Measurements from ENCODE around the gene HBB. TPM values are rescaled to one million over a fixed set of nuclear protein-coding genes. Genes with fewer than 3 reads are reported as not detected.

HBB gene
- total RNA-seq, 1 experiment from 2014 or later = not detected

- intact Hi-C loops (cut with micrococcal nuclease) = no loop called here
- no peak for DNase-seq (ENCODE audit: unreplicated experiment)
- H3K27me3 Mint-ChIP-seq (ENCODE audit: insufficient read depth, unreplicated experiment) = no peaks in the 10 kb centered on the region
Observed at GRCh38 chr11:5232176-5232575, 5.3 kb upstream of the HBB start.

DNA sequence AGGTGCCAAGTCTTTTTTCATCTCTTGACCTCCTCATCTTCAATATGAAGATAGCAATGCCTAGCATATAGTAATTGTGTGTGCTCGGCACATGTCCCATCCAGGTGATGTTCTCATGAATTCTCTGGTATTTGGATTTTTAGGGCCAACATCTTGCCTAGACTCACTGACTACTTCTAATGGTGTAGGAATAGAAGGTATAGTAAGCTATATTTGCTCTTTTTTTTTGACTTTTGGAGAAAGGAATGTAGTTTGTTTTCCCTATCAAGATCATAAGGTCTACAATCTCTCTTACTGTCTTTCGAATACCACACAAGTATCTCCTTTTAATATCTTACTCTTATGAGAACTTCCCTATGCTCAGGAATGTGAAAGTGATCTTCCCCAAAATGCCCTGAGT, 4.2 kb upstream of the HBB start:
- peaks cover 6% of the 10 kb centered on the region for H3K4me1 Mint-ChIP-seq (ENCODE audit: insufficient read depth, unreplicated experiment)
- CTCF ChIA-PET = interaction anchor here (0.6 to 1.0 kb wide), 2 partner anchors 106 to 358 kb away, joined by 3 read pairs; no protein-coding TSS in a partner anchor
- intact Hi-C loops (cut with micrococcal nuclease) = no loop called here
- H3K4me3 Mint-ChIP-seq (ENCODE audit: unreplicated experiment) = no peak overlapping the region
- H3K9me3 Mint-ChIP-seq (ENCODE audit: unreplicated experiment) = no peaks in the 10 kb centered on the region
- TF ChIP-seq, protein P1, sequence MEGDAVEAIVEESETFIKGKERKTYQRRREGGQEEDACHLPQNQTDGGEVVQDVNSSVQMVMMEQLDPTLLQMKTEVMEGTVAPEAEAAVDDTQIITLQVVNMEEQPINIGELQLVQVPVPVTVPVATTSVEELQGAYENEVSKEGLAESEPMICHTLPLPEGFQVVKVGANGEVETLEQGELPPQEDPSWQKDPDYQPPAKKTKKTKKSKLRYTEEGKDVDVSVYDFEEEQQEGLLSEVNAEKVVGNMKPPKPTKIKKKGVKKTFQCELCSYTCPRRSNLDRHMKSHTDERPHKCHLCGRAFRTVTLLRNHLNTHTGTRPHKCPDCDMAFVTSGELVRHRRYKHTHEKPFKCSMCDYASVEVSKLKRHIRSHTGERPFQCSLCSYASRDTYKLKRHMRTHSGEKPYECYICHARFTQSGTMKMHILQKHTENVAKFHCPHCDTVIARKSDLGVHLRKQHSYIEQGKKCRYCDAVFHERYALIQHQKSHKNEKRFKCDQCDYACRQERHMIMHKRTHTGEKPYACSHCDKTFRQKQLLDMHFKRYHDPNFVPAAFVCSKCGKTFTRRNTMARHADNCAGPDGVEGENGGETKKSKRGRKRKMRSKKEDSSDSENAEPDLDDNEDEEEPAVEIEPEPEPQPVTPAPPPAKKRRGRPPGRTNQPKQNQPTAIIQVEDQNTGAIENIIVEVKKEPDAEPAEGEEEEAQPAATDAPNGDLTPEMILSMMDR (IDR thresholded peaks at IDR 0.05; ENCODE audit: unreplicated experiment) = no peak
- H3K36me3 Mint-ChIP-seq (ENCODE audit: insufficient read depth, unreplicated experiment) = no peaks in the 10 kb centered on the region
- DNase-seq (ENCODE audit: unreplicated experiment) = no peak
- POLR2A ChIA-PET = no interaction called here
- H3K27me3 Mint-ChIP-seq (ENCODE audit: insufficient read depth, unreplicated experiment) = no peaks in the 10 kb centered on the region
- BruUV-seq (replicated peaks) = no TSS peak
- no peak overlapping the region for H3K27ac Mint-ChIP-seq (ENCODE audit: low read depth, unreplicated experiment)

More at GRCh38 chr11:5232176-5232575, 5.3 kb upstream of the HBB start:
- H3K36me3 Mint-ChIP-seq (ENCODE audit: insufficient read depth, unreplicated experiment) = no peaks in the 10 kb centered on the region
- POLR2A ChIA-PET = no interaction called here
- no peaks in the 10 kb centered on the region for H3K9me3 Mint-ChIP-seq (ENCODE audit: unreplicated experiment)
- TF ChIP-seq, protein P1 (IDR thresholded peaks at IDR 0.05; ENCODE audit: unreplicated experiment) = no peak
- H3K4me3 Mint-ChIP-seq (ENCODE audit: unreplicated experiment) = no peak overlapping the region
- no TSS peak for BruUV-seq (replicated peaks)
- H3K4me1 Mint-ChIP-seq (ENCODE audit: insufficient read depth, unreplicated experiment) = no peaks in the 10 kb centered on the region
- CTCF ChIA-PET = no interaction called here
- no peak overlapping the region for H3K27ac Mint-ChIP-seq (ENCODE audit: low read depth, unreplicated experiment)

GRCh38 chr11:5230266-5230665, 3.4 kb upstream of the HBB start:
- no TSS peak for BruUV-seq (replicated peaks)
- TF ChIP-seq, protein P1 (IDR thresholded peaks at IDR 0.05; ENCODE audit: unreplicated experiment) = no peak
- Mint-ChIP-seq H3K27ac (ENCODE audit: low read depth, unreplicated experiment) (no peak overlapping the region), H3K36me3 (ENCODE audit: insufficient read depth, unreplicated experiment) (no peaks in the 10 kb centered on the region), H3K4me3 (ENCODE audit: unreplicated experiment) (no peak overlapping the region), H3K9me3 (ENCODE audit: unreplicated experiment) (no peaks in the 10 kb centered on the region), H3K27me3 (ENCODE audit: insufficient read depth, unreplicated experiment) (peaks cover under 1% of the 10 kb centered on the region), H3K4me1 (ENCODE audit: insufficient read depth, unreplicated experiment) (peaks cover 6% of the 10 kb centered on the region)
- intact Hi-C loops (cut with micrococcal nuclease) = no loop called here
- ChIA-PET CTCF (interaction anchor here (0.7 to 1.1 kb wide), 3 partner anchors 49 to 178 kb away, joined by 3 read pairs; no protein-coding TSS in a partner anchor), POLR2A (no interaction called here)
- no peak for DNase-seq (ENCODE audit: unreplicated experiment)

- CTCF ChIA-PET = interaction anchor here (0.7 to 1.1 kb wide), 2 partner anchors 50 to 179 kb away, joined by 3 read pairs; no protein-coding TSS in a partner anchor
- H3K27me3 Mint-ChIP-seq (ENCODE audit: insufficient read depth, unreplicated experiment) = peaks cover 5% of the 10 kb centered on the region
- H3K4me3 Mint-ChIP-seq (ENCODE audit: unreplicated experiment) = no peak overlapping the region
- intact Hi-C loops (cut with micrococcal nuclease) = no loop called here
- POLR2A ChIA-PET = no interaction called here
- no peak overlapping the region for H3K27ac Mint-ChIP-seq (ENCODE audit: low read depth, unreplicated experiment)
- H3K36me3 Mint-ChIP-seq (ENCODE audit: insufficient read depth, unreplicated experiment) = no peaks in the 10 kb centered on the region
- no peaks in the 10 kb centered on the region for H3K9me3 Mint-ChIP-seq (ENCODE audit: unreplicated experiment)
- no TSS peak for BruUV-seq (replicated peaks)
- no peak for DNase-seq (ENCODE audit: unreplicated experiment)
- TF ChIP-seq, protein P1 (IDR thresholded peaks at IDR 0.05; ENCODE audit: unreplicated experiment) = no peak
- peaks cover 6% of the 10 kb centered on the region for H3K4me1 Mint-ChIP-seq (ENCODE audit: insufficient read depth, unreplicated experiment)
Observed at GRCh38 chr11:5229796-5230195, 2.9 kb upstream of the HBB start.
